H1 (cell line): ENCODE measurements around the gene TMEM161B. TPM values are rescaled to one million over a fixed set of nuclear protein-coding genes. Genes with fewer than 3 reads are reported as not detected.

ENCODE experiments used
- CTCF ChIA-PET: fragments of 300-600 bp; sonication (Branson Sonifier 250); formaldehyde crosslinking; loops from one replicate; lab custom pipeline; 2021; ENCODE audit not compliant: partially characterized antibody; lab: Charles Lee
- POLR2A ChIA-PET: fragments of 300-600 bp; sonication (Branson Sonifier 250); formaldehyde crosslinking; loops from one replicate; lab custom pipeline; 2021; ENCODE audit warnings: inconsistent platforms; ENCODE audit not compliant: partially characterized antibody; lab: Charles Lee
- DNase-seq, 2 experiments: peaks; one replicate each; pipeline versions ENCODE4 v3.0.0 to v3.0.0-alpha.2; 2010 to 2022; ENCODE audit warnings: low spot score in 2 of 2, low read depth in 1 of 2, mixed read lengths in 1 of 2
- FAIRE-seq: peaks from 2 replicates; lab custom pipeline; 2011; peaks lifted over from hg19 to GRCh38; lab: Jason Lieb, UNC
- H2AFZ ChIP-seq: 2 replicates; pipeline ENCODE4 v1.8.1; 2012; ENCODE audit warnings: low read length, inconsistent platforms
- H2AK5ac ChIP-seq: 2 replicates; pipeline ENCODE4 v1.6.1; 2013; ENCODE audit warnings: low read depth, low read length
- H2BK120ac ChIP-seq: replicated peaks from 2 replicates; pipeline ENCODE3; 2013; ENCODE audit warnings: low read depth, low read length, inconsistent platforms
- H2BK12ac ChIP-seq: 2 replicates; pipeline ENCODE4 v1.6.1; 2013; ENCODE audit warnings: low read depth, low read length
- H2BK15ac ChIP-seq: 2 replicates; pipeline ENCODE4 v1.6.1; 2013; ENCODE audit warnings: low read length
- H2BK20ac ChIP-seq: 2 replicates; pipeline ENCODE4 v1.6.1; 2013; ENCODE audit warnings: low read length
- H2BK5ac ChIP-seq: 2 replicates; pipeline ENCODE4 v1.6.1; 2013; ENCODE audit warnings: low read depth, low read length
- H3K14ac ChIP-seq: 2 replicates; pipeline ENCODE4 v1.6.1; 2013; ENCODE audit warnings: inconsistent platforms; ENCODE audit not compliant: insufficient read length
- H3K18ac ChIP-seq: 2 replicates; pipeline ENCODE4 v1.6.1; 2013; ENCODE audit warnings: low read length; ENCODE audit errors: extremely low read depth
- H3K23ac ChIP-seq: 2 replicates; pipeline ENCODE4 v1.6.1; 2013; ENCODE audit warnings: inconsistent platforms; ENCODE audit not compliant: insufficient read length
- H3K23me2 ChIP-seq: 2 replicates; pipeline ENCODE4 v1.6.1; 2013; ENCODE audit warnings: low read depth, low read length
- H3K27ac ChIP-seq: 2 replicates; pipeline ENCODE4 v1.6.1; 2011; ENCODE audit warnings: low read depth, low read length, inconsistent platforms
- H3K27me3 ChIP-seq, 4 experiments: replicated peaks in 1 of 4; 1 replicate in 1 of 4; 2 replicates in 3 of 4; pipeline versions ENCODE4 v1.6.1 to v1.8.1; 2011 to 2013; ENCODE audit warnings: low read length in 3 of 4, mild to moderate bottlenecking in 3 of 4, inconsistent platforms in 2 of 4, mixed read lengths in 2 of 4, moderate library complexity in 1 of 4; ENCODE audit not compliant: control insufficient read depth in 3 of 4, insufficient read depth in 3 of 4; ENCODE audit errors: extremely low read depth in 1 of 4
- H3K36me3 ChIP-seq, 4 experiments: 2 replicates each; pipeline versions ENCODE4 v1.6.1 to v1.8.1; 2011 to 2013; ENCODE audit warnings: mild to moderate bottlenecking in 4 of 4, low read length in 3 of 4, moderate library complexity in 2 of 4, control low read depth in 1 of 4, inconsistent platforms in 1 of 4; ENCODE audit not compliant: insufficient read depth in 4 of 4, control insufficient read depth in 2 of 4
- H3K4ac ChIP-seq: replicated peaks from 2 replicates; pipeline ENCODE3; 2013; ENCODE audit warnings: low read length, low read depth, mixed read lengths, inconsistent platforms; ENCODE audit not compliant: insufficient read length
- H3K4me1 ChIP-seq, 4 experiments: replicated peaks in 1 of 4; 1 replicate in 1 of 4; 2 replicates in 3 of 4; pipeline versions ENCODE4 v1.6.1 to v1.8.1; 2011 to 2013; ENCODE audit warnings: low read length in 3 of 4, inconsistent platforms in 2 of 4, mixed read lengths in 1 of 4; ENCODE audit not compliant: insufficient read depth in 4 of 4, control insufficient read depth in 3 of 4
- H3K4me2 ChIP-seq, 2 experiments: 2 replicates each; pipeline versions ENCODE4 v1.6.1 to v1.8.1; 2011 to 2013; ENCODE audit warnings: low read depth in 2 of 2, low read length in 2 of 2, control low read depth in 1 of 2, inconsistent platforms in 1 of 2, mild to moderate bottlenecking in 1 of 2; ENCODE audit not compliant: insufficient read depth in 1 of 2
- H3K4me3 ChIP-seq, 4 experiments: fragments of 200-600, 300-600 bp in 1 of 4; sonication (generic), shearing (Covaris generic), sonication (Bioruptor Twin) in 1 of 4; 2 replicates each; pipeline versions ENCODE4 v1.5.1 to v1.8.1; 2011 to 2016; ENCODE audit warnings: low read length in 4 of 4, low read depth in 3 of 4, control low read depth in 2 of 4, inconsistent platforms in 2 of 4, mild to moderate bottlenecking in 2 of 4, mixed read lengths in 1 of 4, moderate library complexity in 1 of 4; ENCODE audit not compliant: insufficient read depth in 2 of 4; ENCODE audit errors: extremely low read depth in 1 of 4
- H3K56ac ChIP-seq: replicated peaks from 2 replicates; pipeline ENCODE3; 2013; ENCODE audit warnings: low read depth, mild to moderate bottlenecking, mixed read lengths, low read length, inconsistent platforms; ENCODE audit not compliant: insufficient read length
- H3K79me1 ChIP-seq: 2 replicates; pipeline ENCODE4 v1.6.1; 2013; ENCODE audit warnings: low read depth, low read length, control low read depth
- H3K79me2 ChIP-seq, 2 experiments: 2 replicates each; pipeline versions ENCODE4 v1.6.1 to v1.8.1; 2012 to 2013; ENCODE audit warnings: low read length in 2 of 2, mild to moderate bottlenecking in 2 of 2, inconsistent platforms in 1 of 2; ENCODE audit not compliant: insufficient read depth in 2 of 2, control insufficient read depth in 1 of 2
- H3K9ac ChIP-seq, 4 experiments: replicated peaks in 1 of 4; 1 replicate in 1 of 4; 2 replicates in 3 of 4; pipeline versions ENCODE4 v1.6.1 to v1.8.1; 2011 to 2013; ENCODE audit warnings: low read depth in 3 of 4, low read length in 3 of 4, control low read depth in 2 of 4, mild to moderate bottlenecking in 2 of 4, moderate library complexity in 2 of 4, inconsistent platforms in 1 of 4; ENCODE audit errors: extremely low read depth in 1 of 4
- H3K9me3 ChIP-seq, 2 experiments: 2 replicates each; pipeline versions ENCODE4 v1.6.1 to v1.8.1; 2012 to 2013; ENCODE audit warnings: mild to moderate bottlenecking in 2 of 2, moderate library complexity in 2 of 2, control low read depth in 1 of 2, inconsistent platforms in 1 of 2, low read depth in 1 of 2, low read length in 1 of 2, mixed read lengths in 1 of 2; ENCODE audit not compliant: insufficient read depth in 2 of 2
- H4K20me1 ChIP-seq, 2 experiments: replicated peaks in 1 of 2; 2 replicates each; pipeline versions ENCODE3 to v1.8.1; 2011 to 2013; ENCODE audit warnings: inconsistent platforms in 2 of 2, low read length in 2 of 2, mild to moderate bottlenecking in 1 of 2; ENCODE audit not compliant: insufficient read depth in 2 of 2, control insufficient read depth in 1 of 2
- H4K5ac ChIP-seq: 2 replicates; pipeline ENCODE4 v1.6.1; 2013; ENCODE audit warnings: low read length, low read depth, mixed read lengths, inconsistent platforms; ENCODE audit not compliant: insufficient read length
- H4K8ac ChIP-seq: 2 replicates; pipeline ENCODE4 v1.8.0; 2013; ENCODE audit warnings: mild to moderate bottlenecking, moderate library complexity, low read length, inconsistent platforms; ENCODE audit not compliant: insufficient read depth; ENCODE audit errors: extremely low read depth
- H4K91ac ChIP-seq: replicated peaks from 2 replicates; pipeline ENCODE3; 2013; ENCODE audit warnings: low read length, mixed read lengths, inconsistent platforms; ENCODE audit not compliant: insufficient read length
- CBX5 ChIP-seq: fragments of 300-800, 300-1000 bp; sonication (generic); IDR thresholded peaks from 2 replicates; pipeline ENCODE4 v1.7.1; 2016; ENCODE audit warnings: antibody characterized with exemption, low read length, low read depth
- CTBP2 ChIP-seq: IDR thresholded peaks from 2 replicates; pipeline ENCODE4 v1.7.0; 2011; ENCODE audit warnings: borderline replicate concordance, mild to moderate bottlenecking, moderate library complexity, mixed read lengths, low read length; ENCODE audit not compliant: insufficient read depth, insufficient read length
- EP300 ChIP-seq, 2 experiments: IDR thresholded peaks; 1 replicate in 1 of 2; 2 replicates in 1 of 2; pipeline ENCODE4 v1.6.1; 2011 to 2012; ENCODE audit warnings: low read depth in 2 of 2, low read length in 2 of 2, mild to moderate bottlenecking in 2 of 2, borderline replicate concordance in 1 of 2, inconsistent platforms in 1 of 2, moderate library complexity in 1 of 2
- GTF2F1 ChIP-seq: IDR thresholded peaks from 2 replicates; pipeline ENCODE4 v1.6.1; 2012; ENCODE audit warnings: low read depth, low read length, improper control_type of control experiment, borderline replicate concordance
- KDM5A ChIP-seq: fragments of 200-600 bp; IDR thresholded peaks from 2 replicates; pipeline ENCODE4 v1.7.1; 2012; ENCODE audit warnings: mild to moderate bottlenecking, low read length, inconsistent platforms, mixed read lengths
- SIX5 ChIP-seq: IDR thresholded peaks from 2 replicates; pipeline ENCODE4 v1.6.1; 2011; ENCODE audit warnings: mild to moderate bottlenecking, low read depth, low read length
- SP1 ChIP-seq: IDR thresholded peaks from 2 replicates; pipeline ENCODE4 v1.6.1; 2011; ENCODE audit warnings: low read depth, low read length
- ZNF274 ChIP-seq: IDR thresholded peaks from 2 replicates; pipeline ENCODE4 v1.7.0; 2012; ENCODE audit warnings: low read length, borderline replicate concordance; ENCODE audit errors: extremely low read depth
- WGBS, 2 experiments: shearing (Covaris generic) in 1 of 2; methylation state at CpG; one replicate each; pipeline versions ENCODE4 v1.1.6 to v1.1.7; 2013 to 2015; ENCODE audit warnings: low lambda C conversion rate in 2 of 2, mixed read lengths in 2 of 2, inconsistent platforms in 1 of 2, low coverage in 1 of 2, missing lambda C conversion rate in 1 of 2; ENCODE audit not compliant: insufficient replicate concordance in 2 of 2, insufficient coverage in 1 of 2, insufficient read length in 1 of 2; ENCODE audit errors: extremely low coverage in 1 of 2, missing lambda C conversion rate in 1 of 2; 5-methylcytosine and 5-hydroxymethylcytosine counted together
- polyA plus RNA-seq, 7 experiments: library from polyadenylated mRNA; depleted of rRNA in 3 of 7; stranded (reverse) in 5 of 7; unstranded in 2 of 7; fragments of >200 nt in 5 of 7; fragments of 200-250 nt in 2 of 7; gene quantifications; 1 replicate in 5 of 7; 2 replicates in 1 of 7; 4 replicates in 1 of 7; pipeline versions ENCODE4 v1.2.1 to v1.2.3, GENCODE V29; 2011 to 2013; ENCODE audit warnings: missing spikeins in 2 of 7, mixed read lengths in 2 of 7
- total RNA-seq: library from RNA; stranded (reverse); fragmentation: NEBNext Ultra II Directional; extraction: Animal tissue kit (Norgen Biotek cat#: 25700); gene quantifications from 2 replicates; pipeline ENCODE4 v1.2.1, GENCODE V29; 2021
- TF ChIP-seq, protein P1 (sequence below): IDR thresholded peaks from 2 replicates; pipeline ENCODE4 v1.6.1; 2011; ENCODE audit warnings: low read length, improper control_type of control experiment
- TF ChIP-seq, protein P2 (sequence below): IDR thresholded peaks from 2 replicates; pipeline ENCODE4 v1.6.1; 2012; ENCODE audit warnings: low read length, inconsistent platforms
- TF ChIP-seq, protein P3 (sequence below): IDR thresholded peaks from 2 replicates; pipeline ENCODE4 v1.6.1; 2012; ENCODE audit warnings: inconsistent platforms

Gene TMEM161B
- total and polyA plus RNA-seq, 2 of the 8 experiments (the other 6 are each of a cell fraction or from before 2014, with no cell fraction given), result 7.4 to 13.8 TPM

DNA sequence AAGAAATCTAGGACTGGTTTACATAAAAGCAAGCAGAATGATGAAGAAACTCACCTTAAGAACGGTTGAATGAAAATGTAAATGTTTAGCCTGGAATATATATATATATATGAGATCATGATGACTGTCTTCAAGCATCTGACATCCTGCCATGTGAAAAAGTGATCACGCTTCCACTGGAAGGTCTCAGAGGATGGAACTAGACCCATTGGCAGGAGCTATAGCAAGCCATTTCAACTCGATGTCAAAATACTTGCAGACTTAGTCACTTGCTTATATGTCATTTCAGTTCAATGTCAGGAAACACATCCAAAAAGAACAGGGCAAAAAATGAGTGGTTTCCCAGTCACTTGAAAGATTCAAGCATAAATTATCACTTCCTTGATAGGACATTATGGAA, 22.2 kb upstream of the TMEM161B start:
- WGBS, 2 experiments, result 91% methylated on average over 3 of the region's 3 CpGs; no CpG with 5 or more reads in 1 of the 2 experiments
- H3K18ac ChIP-seq, result no peak overlapping the region
- ChIA-PET CTCF (interaction anchor here (0.8 kb wide), 1 partner anchor 391 kb away, joined by 3 read pairs; no protein-coding TSS in a partner anchor), POLR2A (interaction anchor here (1.1 to 2.6 kb wide), 2 partner anchors 9 to 12 kb away, joined by 5 to 8 read pairs; no protein-coding TSS in a partner anchor)
- H3K4me2 ChIP-seq, result no peak overlapping the region
- H4K5ac ChIP-seq, result no peak overlapping the region
- DNase-seq, result no peak
- no peaks in the 10 kb centered on the region for H3K27me3 ChIP-seq
- H3K4me1 ChIP-seq, result no peaks in the 10 kb centered on the region
- no peak overlapping the region for H2BK15ac ChIP-seq
- no peaks in the 10 kb centered on the region for H3K23me2 ChIP-seq
- no peak overlapping the region for H2BK5ac ChIP-seq
- H3K36me3 ChIP-seq, result peaks cover 0 to 3% (median 0%) of the 10 kb centered on the region in 4 experiments; a peak in 2 of 8 replicates
- H3K4me3 ChIP-seq, result no peak overlapping the region
- H3K14ac ChIP-seq, result no peak overlapping the region
- H4K20me1 ChIP-seq, result no peaks in the 10 kb centered on the region
- H3K79me1 ChIP-seq, result no peaks in the 10 kb centered on the region; the same call in 1 of the 2 replicates
- H3K9ac ChIP-seq, result no peak overlapping the region
- no peak overlapping the region for H2AFZ ChIP-seq
- no peak overlapping the region for H4K91ac ChIP-seq
- no peak overlapping the region for H2AK5ac ChIP-seq
- H3K56ac ChIP-seq, result no peak overlapping the region
- H3K79me2 ChIP-seq, result no peaks in the 10 kb centered on the region
- H2BK12ac ChIP-seq, result no peak overlapping the region
- no peak overlapping the region for H2BK120ac ChIP-seq
- H3K27ac ChIP-seq, result no peak overlapping the region
- H3K4ac ChIP-seq, result no peak overlapping the region
- FAIRE-seq, result no peak
- H3K9me3 ChIP-seq, result no peaks in the 10 kb centered on the region
- H4K8ac ChIP-seq, result no peak overlapping the region
- H3K23ac ChIP-seq, result no peak overlapping the region
- no peak overlapping the region for H2BK20ac ChIP-seq
- TF ChIP-seq CBX5 (no peak), EP300 (IDR thresholded peaks at IDR 0.05; ENCODE audit: borderline replicate concordance in 1 of 2, low read depth in 2 of 2, low read length in 2 of 2) (no peak), GTF2F1 (no peak), ZNF274 (no peak), SP1 (no peak), CTBP2 (no peak), SIX5 (no peak), KDM5A (no peak)
- TF ChIP-seq, protein P1, sequence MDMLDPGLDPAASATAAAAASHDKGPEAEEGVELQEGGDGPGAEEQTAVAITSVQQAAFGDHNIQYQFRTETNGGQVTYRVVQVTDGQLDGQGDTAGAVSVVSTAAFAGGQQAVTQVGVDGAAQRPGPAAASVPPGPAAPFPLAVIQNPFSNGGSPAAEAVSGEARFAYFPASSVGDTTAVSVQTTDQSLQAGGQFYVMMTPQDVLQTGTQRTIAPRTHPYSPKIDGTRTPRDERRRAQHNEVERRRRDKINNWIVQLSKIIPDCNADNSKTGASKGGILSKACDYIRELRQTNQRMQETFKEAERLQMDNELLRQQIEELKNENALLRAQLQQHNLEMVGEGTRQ, result no peak
- TF ChIP-seq, protein P2, sequence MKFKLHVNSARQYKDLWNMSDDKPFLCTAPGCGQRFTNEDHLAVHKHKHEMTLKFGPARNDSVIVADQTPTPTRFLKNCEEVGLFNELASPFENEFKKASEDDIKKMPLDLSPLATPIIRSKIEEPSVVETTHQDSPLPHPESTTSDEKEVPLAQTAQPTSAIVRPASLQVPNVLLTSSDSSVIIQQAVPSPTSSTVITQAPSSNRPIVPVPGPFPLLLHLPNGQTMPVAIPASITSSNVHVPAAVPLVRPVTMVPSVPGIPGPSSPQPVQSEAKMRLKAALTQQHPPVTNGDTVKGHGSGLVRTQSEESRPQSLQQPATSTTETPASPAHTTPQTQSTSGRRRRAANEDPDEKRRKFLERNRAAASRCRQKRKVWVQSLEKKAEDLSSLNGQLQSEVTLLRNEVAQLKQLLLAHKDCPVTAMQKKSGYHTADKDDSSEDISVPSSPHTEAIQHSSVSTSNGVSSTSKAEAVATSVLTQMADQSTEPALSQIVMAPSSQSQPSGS, result no peak
- TF ChIP-seq, protein P3, sequence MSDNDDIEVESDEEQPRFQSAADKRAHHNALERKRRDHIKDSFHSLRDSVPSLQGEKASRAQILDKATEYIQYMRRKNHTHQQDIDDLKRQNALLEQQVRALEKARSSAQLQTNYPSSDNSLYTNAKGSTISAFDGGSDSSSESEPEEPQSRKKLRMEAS, result no peak
